IMR-90 (cell line): Measurements from ENCODE around the gene RASA1.

Experiments
- CEBPB ChIP-seq: IDR thresholded peaks from 2 replicates; pipeline ENCODE4 v1.6.1; 2012; ENCODE audit warnings: low read depth, low read length, improper control_type of control experiment
- CTCF ChIP-seq: conservative IDR thresholded peaks from 2 replicates; pipeline ENCODE4 v1.5.1; 2012; ENCODE audit warnings: mild to moderate bottlenecking, low read depth, low read length, improper control_type of control experiment
- MAZ ChIP-seq: IDR thresholded peaks from 2 replicates; pipeline ENCODE4 v1.6.1; 2012; ENCODE audit warnings: low read depth, mild to moderate bottlenecking, low read length, improper control_type of control experiment, moderate library complexity, borderline replicate concordance
- MXI1 ChIP-seq: IDR thresholded peaks from 2 replicates; pipeline ENCODE4 v1.6.1; 2012; ENCODE audit warnings: low read depth, mild to moderate bottlenecking, low read length, moderate library complexity, borderline replicate concordance
- NFE2L2 ChIP-seq: fragments of 150-350 bp; IDR thresholded peaks from 2 replicates; pipeline ENCODE4 v1.6.1; 2016; ENCODE audit warnings: low read depth, mild to moderate bottlenecking, low read length
- POLR2A ChIP-seq: IDR thresholded peaks from 2 replicates; pipeline ENCODE4 v1.6.1; 2012; ENCODE audit warnings: mild to moderate bottlenecking, low read depth, low read length
- RAD21 ChIP-seq: IDR thresholded peaks from 2 replicates; pipeline ENCODE4 v1.6.1; 2012; ENCODE audit warnings: low read length, improper control_type of control experiment
- USF2 ChIP-seq: fragments of 150-350 bp; IDR thresholded peaks from 2 replicates; pipeline ENCODE4 v1.6.1; 2017; ENCODE audit warnings: mild to moderate bottlenecking, antibody characterized with exemption, low read length, low read depth

GRCh38 chr5:87347841-87348240 is 80.2 kb downstream of the RASA1 start:
- TF ChIP-seq USF2 = no peak
- TF ChIP-seq CTCF = no peak
- TF ChIP-seq POLR2A = no peak
- TF ChIP-seq NFE2L2 = no peak
- no peak for TF ChIP-seq CEBPB
- TF ChIP-seq MXI1 = no peak
- TF ChIP-seq MAZ = no peak
- no peak for TF ChIP-seq RAD21
